Measurements from ENCODE around the gene TENM4.

Gene TENM4

GRCh38 chr11:78825591-78826020, 615.2 kb downstream of the TENM4 start:
- DNase-seq: no peak

- DNase-seq: no peak
Measured at GRCh38 chr11:78823588-78823987, 617.2 kb downstream of the TENM4 start.

- DNase-seq: no peak
Measured at GRCh38 chr11:78822931-78823423, 617.9 kb downstream of the TENM4 start.

- no peak for DNase-seq
Measured at GRCh38 chr11:78821371-78822306, 619.2 kb downstream of the TENM4 start.

DNA sequence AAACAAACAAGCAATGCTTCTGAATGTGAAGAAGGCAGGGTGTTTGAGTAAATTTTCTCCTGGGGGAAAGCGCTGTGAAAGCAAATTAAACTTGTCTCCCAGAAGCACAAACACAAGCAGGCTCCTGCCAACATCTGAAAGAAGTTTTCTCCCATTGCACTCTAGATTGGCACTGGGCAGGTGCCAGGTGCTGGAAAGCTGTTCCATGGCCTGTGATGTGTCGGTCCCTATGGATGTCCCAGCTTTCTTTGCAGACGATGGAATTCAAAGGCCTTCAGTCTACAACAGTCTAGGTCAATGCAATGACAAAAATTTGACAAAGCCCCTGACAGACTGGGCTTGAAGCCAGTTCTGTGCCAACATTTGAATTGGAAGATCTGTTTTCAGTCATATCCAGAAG, 620.1 kb downstream of the TENM4 start:
- no peak for DNase-seq

DNA sequence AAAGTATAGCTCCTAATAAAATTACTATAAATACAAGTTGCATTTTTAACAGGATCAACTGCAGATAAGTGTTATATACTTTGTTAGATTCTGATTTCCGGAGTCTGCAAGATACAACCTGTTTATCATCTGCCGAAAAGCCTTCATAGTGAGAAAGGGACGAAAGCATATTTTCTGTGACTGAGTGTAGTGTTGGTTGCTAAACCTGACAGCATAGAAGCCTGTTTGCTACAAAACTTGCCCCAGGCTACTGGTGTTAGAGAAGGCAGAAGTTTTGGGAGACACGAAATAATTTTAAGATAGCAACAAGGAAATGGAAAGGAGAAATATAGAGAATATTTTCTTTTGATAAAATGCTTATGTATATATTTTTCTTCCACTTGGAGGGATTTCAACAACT, 622.6 kb downstream of the TENM4 start:
- no peak for DNase-seq

DNA sequence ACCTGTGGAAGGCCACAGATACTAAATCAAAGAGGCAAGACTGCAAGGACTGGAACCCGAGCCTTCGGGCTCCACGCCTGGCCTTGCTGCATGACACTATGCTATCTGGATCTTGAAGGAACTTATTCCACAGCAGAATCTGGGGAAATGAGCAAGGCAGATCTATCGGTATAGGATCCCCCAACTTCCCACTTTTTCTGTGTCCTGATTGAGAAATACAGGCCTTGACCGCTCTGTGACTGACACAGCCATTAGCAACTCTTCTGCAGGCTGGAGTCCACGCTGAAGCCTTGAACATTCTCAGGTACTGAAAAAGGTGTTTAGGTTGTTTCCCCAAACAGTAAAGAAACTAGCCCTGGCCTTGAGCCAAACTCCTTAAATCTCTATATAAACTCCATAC, 625.0 kb downstream of the TENM4 start:
- no peak for DNase-seq

DNA sequence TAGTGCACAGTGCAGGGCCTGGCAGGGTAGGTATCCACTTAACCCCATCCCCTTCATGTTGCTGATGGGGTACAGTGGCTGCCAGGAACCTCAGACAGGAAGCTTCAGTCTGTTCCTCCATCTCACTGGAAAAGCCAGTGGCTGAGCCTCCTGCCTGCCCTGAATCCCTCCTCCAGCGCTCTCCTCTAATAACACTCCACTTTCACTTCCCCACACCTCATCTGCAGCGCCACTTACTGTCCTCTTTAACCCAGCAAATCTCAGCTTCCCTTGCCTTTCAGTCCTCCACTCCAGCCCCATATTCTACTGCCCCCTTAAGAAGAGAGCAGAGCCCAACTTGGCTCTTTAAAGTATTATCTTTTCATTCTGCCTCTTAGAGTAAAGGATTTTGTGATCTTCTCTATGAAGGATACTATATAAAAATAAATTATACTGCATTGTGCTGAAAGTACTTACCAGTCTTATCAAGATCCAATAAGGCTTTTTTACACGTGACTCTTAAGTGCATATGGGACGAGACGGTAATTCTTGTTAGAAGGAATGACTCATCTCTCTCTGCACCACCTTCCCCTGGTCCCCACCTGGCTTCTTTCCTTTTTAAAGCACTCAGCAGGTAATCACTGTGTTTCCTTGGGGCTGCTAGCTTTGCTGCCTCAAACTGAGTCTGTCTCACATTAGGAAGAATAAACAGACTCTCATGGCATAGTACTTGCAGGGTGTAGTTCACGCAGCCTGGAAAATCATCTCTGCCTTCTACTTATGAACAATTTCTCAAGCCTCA, 628.1 kb downstream of the TENM4 start:
- DNase-seq: no peak

DNA sequence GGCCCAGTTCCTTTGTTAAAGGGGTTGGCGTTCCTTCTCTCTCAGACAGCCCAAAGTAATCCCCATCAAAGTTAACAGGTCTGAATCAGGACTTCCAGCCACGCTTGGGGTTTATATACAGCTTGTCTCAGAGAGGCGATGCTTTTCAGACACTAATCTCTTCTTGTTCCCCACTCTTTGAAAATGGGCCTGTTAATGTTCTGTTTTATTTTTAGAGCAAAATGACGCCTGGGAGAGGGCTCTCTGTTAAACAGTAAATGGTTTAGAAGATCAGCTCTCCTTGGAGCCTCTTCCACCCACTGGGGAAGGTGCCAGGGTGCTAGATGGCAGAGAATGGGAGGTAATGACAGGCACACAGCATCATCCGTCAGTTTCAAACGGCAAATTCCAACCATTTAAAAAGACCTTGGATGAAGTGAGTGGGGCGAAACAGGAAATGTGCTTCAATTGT, 630.2 kb downstream of the TENM4 start:
- no peak for DNase-seq

GRCh38 chr11:78809931-78810541, 630.8 kb downstream of the TENM4 start:
- no peak for DNase-seq

- no peak for DNase-seq
Measured at GRCh38 chr11:78808923-78809322, 631.9 kb downstream of the TENM4 start.

DNA sequence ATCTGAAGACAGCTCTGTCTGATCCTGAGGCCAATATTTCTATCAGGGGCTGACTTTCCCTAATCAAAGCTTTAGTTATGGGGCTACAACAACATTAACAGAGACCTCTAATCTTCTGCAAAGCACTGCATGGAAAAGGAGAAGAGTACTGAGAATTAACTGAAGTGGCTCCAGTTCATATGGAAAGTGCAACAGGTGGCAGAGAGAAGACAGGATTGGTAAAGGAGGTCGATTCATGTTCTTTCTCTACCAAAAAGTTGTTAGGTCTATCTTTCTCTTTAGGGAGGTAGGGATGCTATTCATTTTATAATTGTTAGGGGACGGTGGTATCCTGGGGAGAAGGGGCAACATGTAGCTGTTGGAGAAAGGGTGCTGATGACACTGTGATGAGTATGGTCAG, 633.5 kb downstream of the TENM4 start:
- no peak for DNase-seq

DNA sequence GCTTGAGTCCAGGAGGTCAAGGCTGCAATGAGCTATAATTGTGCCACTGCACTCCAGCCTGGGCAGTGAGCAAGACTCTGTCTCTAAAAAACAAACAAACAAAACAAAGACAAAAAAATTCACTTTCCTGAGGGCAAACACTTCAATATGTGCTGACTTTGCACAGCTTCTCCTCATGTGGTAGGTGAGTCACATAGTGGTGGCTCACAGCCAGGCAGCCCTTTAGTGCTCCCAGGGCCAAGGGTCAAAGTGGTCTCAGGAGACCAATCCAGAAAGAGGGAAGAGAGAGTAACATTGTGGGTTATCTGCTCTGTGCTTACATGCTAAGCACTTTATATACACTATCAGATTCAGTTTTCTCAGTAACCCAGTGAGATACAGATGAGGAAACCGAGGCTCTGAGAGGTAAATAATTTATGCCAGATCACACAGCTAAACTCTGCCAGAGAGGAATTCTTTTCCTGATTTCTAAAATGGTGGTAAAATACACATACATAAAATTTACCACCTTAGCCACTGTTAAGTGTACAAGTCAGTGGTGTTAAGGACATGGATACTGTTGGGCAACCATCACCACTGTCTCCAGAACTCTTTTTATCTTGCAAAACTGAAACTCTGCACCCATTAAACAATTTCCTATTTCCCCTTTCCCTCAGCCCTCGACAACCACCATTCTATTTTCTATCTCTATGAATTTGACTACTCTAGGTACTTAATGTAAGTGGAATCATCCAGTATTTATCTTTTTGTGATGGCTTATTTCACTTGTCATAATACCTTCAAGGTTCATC, 634.4 kb downstream of the TENM4 start:
- DNase-seq: no peak

- DNase-seq: no peak
Measured at GRCh38 chr11:78804991-78805390, 635.8 kb downstream of the TENM4 start.

GRCh38 chr11:78803995-78804394, 636.8 kb downstream of the TENM4 start:
- no peak for DNase-seq

DNA sequence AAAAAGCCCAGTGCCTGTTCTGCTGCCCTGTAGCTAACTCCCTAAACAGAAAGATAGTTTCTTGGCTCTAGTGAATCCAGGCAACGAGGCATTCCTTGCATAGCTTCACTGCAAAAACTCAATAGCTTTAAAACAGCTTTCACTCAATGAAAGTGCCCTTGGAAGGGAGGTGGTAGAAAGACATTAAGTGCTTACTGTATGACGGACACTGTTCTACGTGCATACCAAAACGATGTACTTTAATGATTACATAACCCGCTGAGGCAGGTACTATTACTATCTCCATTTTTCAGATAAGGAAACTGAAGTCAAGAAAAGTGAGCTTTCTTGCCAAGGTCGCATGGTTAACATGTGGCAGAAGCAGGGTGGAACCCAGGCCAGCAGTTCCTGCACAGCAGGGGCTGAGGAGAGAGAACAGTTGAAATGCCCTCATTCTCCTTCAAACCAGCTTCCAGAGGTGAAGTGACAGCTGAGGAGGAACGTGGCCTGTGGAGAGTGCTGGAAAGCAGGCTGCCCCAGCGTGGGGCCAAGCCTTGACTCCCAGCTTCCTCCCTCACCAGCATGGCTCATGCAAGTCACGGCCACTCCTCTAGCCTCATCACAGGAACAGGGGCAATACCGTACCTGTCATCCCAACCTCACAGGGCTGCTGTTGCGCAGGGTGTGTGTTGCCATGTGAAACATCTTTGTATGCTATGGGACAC, 638.6 kb downstream of the TENM4 start:
- DNase-seq: no peak

- DNase-seq: no peak
Measured at GRCh38 chr11:78801161-78801884, 639.5 kb downstream of the TENM4 start.

GRCh38 chr11:78800756-78801155, 640.1 kb downstream of the TENM4 start:
- no peak for DNase-seq

DNA sequence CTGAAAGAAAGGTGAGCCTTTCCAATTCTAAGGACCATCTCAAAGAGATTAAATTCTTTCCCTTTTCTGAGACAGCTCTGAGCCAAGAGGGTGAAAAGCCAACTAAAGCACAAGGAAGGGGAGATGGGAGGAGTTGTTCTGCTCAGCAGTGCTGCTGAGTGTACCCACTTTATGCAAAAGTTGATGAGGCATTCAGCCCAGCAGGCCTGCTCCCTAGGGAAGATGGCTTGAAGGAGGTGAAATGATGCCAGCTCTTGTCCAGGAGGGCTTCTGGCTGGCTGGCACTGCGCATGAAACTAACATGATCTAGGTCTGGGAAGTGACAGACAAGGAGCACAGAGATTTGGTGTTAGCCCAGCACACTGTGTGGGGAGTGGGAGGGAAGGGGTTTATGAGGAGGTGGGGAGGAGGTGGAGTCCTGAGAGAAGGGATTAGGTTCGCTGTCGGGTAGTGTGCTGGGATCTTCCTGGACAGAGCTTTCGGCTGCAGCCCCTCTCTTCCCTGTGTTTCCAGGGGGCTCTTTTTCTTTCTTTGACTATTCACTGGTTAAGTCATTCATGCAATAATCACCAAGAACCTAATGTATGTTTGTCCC, 640.6 kb downstream of the TENM4 start:
- no peak for DNase-seq

GRCh38 chr11:78798663-78799062, 642.2 kb downstream of the TENM4 start:
- no peak for DNase-seq

DNA sequence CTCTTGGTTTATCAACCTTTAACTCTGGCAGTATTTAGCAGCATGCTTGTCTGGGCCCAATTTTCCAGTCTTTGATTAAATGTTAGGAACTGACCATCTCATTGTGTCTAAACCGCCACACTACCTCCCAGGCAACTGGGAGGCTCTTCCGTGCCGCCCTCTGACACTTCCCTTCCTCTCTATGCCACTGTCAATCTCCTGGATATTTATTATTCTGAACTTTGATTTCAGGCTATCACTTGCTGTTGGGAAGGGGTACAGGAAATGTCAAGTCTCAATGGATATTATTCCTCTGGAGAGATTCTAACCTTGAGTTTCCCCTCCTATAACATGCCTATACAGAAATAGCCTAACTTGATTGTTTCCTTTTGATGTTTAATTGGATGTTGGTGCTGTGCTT, 643.3 kb downstream of the TENM4 start:
- DNase-seq: no peak
